ENCODE measurements around the gene HOXD1.

DNA sequence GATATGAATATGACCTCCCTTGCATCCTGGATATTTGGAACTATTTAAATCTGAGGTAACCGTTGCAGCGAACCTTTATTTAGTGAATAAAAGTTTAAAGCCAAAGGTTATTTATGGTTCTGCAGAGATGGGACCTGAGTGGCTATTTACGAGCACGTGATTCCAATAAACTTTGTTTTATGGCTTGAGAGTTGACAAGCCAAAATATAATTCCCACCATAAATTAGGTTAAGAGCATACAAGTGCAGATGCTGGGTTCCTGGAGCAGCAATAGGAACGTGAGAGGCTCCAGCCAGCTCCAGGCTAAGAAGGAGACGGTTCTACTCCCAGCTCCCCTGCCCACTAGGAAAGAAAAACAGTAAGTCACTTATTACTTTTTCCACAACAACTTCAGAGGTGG lies 42.4 kb upstream of the HOXD1 start:
- no peak for TF ChIP-seq EZH2 (IDR thresholded peaks at IDR 0.05; ENCODE audit: low read depth)
- TF ChIP-seq, protein P1, sequence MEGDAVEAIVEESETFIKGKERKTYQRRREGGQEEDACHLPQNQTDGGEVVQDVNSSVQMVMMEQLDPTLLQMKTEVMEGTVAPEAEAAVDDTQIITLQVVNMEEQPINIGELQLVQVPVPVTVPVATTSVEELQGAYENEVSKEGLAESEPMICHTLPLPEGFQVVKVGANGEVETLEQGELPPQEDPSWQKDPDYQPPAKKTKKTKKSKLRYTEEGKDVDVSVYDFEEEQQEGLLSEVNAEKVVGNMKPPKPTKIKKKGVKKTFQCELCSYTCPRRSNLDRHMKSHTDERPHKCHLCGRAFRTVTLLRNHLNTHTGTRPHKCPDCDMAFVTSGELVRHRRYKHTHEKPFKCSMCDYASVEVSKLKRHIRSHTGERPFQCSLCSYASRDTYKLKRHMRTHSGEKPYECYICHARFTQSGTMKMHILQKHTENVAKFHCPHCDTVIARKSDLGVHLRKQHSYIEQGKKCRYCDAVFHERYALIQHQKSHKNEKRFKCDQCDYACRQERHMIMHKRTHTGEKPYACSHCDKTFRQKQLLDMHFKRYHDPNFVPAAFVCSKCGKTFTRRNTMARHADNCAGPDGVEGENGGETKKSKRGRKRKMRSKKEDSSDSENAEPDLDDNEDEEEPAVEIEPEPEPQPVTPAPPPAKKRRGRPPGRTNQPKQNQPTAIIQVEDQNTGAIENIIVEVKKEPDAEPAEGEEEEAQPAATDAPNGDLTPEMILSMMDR (conservative IDR thresholded peaks at IDR 0.05): no peak
